HG03045 (cell line): ENCODE results near the gene C11orf86.

Experiments used
- ATAC-seq: cut with Tn5 transposase; IDR thresholded peaks from one replicate; pipeline ENCODE4 v1.9.1; 2021; ENCODE audit warnings: mild to moderate bottlenecking, moderate library complexity; ENCODE audit not compliant: unreplicated experiment

C11orf86 gene

GRCh38 chr11:66966351-66966750, 8.8 kb upstream of the C11orf86 start:
- ATAC-seq = no peak

- ATAC-seq = no peak
These were observed 7.3 kb upstream of the C11orf86 start for GRCh38 chr11:66967670-66968425.

GRCh38 chr11:66969584-66970225, 5.4 kb upstream of the C11orf86 start:
- ATAC-seq = no peak

- no peak for ATAC-seq
These were observed 4.7 kb upstream of the C11orf86 start for GRCh38 chr11:66970371-66970806.

GRCh38 chr11:66970807-66971442, 4.2 kb upstream of the C11orf86 start:
- ATAC-seq = no peak

- no peak for ATAC-seq
These were observed 3.6 kb upstream of the C11orf86 start for GRCh38 chr11:66971488-66971887.

- no peak for ATAC-seq
These were observed 1.0 kb upstream of the C11orf86 start for GRCh38 chr11:66973956-66974580.

- ATAC-seq = no peak
These were observed 412 bp downstream of the C11orf86 start for GRCh38 chr11:66975405-66976027.

GRCh38 chr11:66976028-66976467, 944 bp downstream of the C11orf86 start:
- no peak for ATAC-seq

- ATAC-seq = no peak
These were observed 1.8 kb downstream of the C11orf86 start for GRCh38 chr11:66976925-66977324.

- no peak for ATAC-seq
These were observed 3.1 kb downstream of the C11orf86 start for GRCh38 chr11:66978229-66978628.

GRCh38 chr11:66978717-66979116, 3.6 kb downstream of the C11orf86 start:
- no peak for ATAC-seq

GRCh38 chr11:66979336-66979980, 4.4 kb downstream of the C11orf86 start:
- no peak for ATAC-seq

GRCh38 chr11:66981976-66982578, 7.0 kb downstream of the C11orf86 start:
- no peak for ATAC-seq

- ATAC-seq = no peak
These were observed 8.3 kb downstream of the C11orf86 start for GRCh38 chr11:66983275-66983924.

GRCh38 chr11:66985508-66986177, 10.5 kb downstream of the C11orf86 start:
- no peak for ATAC-seq

- ATAC-seq = no peak
These were observed 11.1 kb downstream of the C11orf86 start for GRCh38 chr11:66986178-66986545.

GRCh38 chr11:66987158-66987620, 12.1 kb downstream of the C11orf86 start:
- no peak for ATAC-seq
